Activated CD8-positive, alpha-beta memory T cell treated with anti-CD3 and anti-CD28 coated beads for 1 hour (primary cell): Measurements from ENCODE around the gene KIF5A.
A peak's percentile ranks its signal among the peaks of the same experiment; 100 is the strongest.

Experiments
- DNase-seq, 2 donors: peaks; one replicate each; pipeline ENCODE4 v3.0.0-alpha.2; 2020; ENCODE audit warnings: low read depth in 1 of 2; ENCODE audit errors: extremely low read depth in 1 of 2

Gene KIF5A

DNA sequence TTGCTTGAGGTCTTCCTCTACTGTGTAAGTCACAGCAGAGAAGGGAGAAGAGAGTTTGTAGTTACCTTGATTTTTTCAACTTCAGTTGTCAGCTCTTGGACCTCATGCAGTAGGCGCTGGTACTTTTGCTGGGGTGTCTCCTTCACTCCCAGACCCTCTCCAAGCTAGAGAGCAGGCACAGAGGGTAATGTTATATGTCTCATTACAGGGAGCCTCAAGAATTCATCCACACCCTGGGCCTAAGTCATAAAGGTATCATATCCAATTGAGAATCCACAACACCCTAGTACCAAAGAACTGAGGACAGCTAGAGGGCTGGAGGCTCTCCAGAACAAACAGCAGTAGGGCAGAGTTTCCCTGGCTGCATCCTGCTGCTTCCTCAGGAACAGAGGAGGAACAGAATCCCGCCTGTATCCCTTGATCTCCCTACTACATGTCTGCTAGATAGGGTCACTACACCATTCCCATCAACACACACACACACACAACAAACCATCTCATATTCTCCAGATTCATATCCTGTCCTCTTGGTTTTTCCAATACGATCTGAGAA lies 14.8 kb upstream of the KIF5A start:
- DNase-seq = no peak

DNA sequence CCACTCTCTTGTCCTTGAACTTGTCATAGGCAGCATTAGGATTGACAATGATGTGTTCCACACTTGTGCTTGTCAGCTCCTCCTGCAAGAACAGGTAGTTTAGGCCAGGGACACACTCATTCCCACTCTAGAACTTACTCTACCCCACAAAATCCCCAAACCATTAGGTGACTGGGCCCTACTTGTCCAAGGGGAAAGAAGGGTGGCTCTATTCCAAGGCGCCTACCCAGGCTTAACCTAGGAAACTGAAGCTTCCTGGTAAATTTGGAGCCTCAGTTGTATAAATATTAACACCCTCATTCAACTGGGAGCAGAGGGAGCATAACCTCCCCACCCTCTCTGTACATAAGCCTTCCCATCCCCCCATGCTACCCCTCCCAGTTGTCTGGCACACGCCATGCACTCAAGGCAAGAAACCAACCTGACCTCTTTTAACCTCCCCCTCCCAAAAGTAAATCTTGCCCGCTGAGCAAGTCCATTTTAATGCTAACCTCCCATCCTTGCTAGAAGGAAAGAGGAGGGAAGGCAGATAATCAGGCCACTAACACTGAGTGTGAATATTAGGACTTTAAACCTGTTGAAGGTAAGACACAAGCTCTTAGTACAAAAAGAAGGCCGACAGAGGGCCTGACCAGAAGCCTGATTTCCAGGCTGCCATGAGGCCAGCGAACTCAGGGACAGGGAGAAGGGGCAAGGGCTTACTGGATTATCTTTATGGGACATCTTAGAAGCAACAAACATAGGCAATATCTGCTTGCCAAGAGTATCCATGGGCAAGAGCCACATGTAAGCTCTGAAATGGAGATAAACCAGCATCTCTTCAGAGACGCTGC lies 13.9 kb upstream of the KIF5A start:
- DNase-seq = no peak

DNA sequence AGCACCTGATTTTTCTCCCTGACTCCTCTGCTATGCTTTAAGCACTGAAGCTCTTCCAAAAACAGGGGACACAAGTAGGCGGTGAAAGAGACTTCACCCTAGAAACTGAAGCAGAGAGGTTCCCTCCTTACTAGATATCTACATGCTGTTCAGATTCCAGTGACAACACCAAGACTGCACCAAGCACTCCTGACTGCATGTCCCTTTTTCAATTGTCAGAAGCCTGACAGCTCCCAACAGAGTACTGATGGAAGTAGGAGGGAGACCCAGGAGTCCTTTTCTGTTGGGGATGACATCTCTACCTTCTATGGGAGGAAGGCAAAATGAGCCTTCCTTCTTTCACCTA lies 13.3 kb upstream of the KIF5A start:
- DNase-seq = no peak

DNA sequence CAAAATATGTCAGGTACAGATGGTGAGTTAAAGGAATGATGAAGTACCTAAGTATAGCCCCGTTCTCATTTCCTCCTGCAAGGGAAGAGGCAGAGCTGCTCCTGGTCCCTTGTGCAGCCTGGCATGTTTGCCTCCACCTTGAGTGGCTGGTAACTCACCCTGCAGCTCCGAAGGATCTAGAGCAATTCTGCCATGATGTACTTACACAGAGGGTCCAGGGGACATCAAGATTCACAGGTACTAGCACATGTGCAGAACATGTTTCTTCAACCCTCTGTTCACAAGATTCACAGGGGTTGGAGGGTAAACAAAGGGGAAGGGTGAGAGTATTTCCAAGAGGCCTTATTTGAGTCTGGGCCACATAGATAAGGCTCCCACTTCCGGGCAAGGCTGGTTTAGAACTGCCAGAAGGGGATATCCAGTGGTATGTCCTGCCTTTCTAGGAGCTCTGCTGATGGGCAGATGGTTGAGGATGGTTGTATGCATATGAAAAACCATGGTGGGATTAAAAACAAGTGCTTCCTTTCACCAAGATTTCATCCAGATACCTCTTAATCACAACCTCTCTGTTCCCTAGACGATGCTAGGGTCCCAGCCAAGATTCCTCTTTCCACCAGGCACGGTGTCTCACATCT lies 10.6 kb upstream of the KIF5A start:
- DNase-seq = no peak

DNA sequence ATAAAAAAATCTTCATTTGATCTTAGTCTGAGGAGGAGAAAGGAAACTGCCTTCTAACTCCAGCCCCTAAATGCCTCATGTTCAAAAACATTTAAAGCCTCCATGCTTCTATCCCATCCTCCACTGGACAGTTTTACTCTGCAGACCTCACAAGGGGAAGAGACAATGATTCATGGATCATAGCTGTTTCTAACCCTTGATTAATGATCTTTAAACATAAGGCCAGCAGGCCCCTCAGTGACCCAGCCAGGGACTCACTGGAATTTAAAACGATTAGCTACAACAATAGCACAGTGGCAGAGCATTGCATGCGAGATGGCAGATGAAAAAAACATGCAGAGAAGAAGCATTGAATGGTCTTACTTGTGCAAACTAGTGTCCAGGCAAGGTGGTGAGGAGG lies 8.8 kb upstream of the KIF5A start:
- no peak for DNase-seq

DNA sequence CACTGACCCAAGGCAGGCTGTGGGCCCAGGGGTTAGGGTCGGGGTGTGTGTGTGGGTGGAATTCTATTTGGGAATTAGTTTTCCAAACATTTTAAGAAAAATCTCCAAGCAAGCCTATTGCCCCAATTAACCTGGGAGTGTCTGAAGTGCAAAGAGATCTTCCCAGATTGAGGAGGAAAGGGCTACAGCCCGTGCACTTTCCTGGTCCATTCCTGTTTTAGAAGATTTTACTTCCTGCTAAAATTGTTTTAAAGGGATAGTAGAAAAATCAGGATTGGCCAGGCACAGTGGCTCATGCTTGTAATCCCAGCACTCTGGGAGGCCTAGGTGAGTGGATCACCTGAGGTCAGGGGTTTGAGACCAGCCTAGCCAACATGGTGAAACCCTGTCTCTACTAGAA lies 8.1 kb upstream of the KIF5A start:
- DNase-seq = no peak

DNA sequence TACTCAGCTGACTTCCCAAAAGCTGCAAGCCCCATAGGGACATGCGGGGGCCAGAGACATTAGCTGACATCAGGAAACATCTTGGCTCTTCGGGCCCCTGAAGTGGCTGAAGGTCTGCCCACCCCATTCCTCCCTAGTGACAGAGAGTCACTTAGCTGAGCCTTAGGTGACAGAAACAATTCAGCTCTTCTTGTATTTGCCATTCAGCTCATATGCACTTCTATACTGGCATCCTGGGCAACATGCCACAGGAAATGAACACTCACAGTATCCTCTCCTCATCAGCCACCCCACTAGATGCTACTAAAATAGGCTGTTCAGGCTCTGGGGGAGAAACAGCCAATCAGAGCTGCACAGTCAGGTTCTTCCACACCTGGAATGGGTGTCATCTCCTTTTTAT lies 6.3 kb upstream of the KIF5A start:
- DNase-seq = no peak

DNA sequence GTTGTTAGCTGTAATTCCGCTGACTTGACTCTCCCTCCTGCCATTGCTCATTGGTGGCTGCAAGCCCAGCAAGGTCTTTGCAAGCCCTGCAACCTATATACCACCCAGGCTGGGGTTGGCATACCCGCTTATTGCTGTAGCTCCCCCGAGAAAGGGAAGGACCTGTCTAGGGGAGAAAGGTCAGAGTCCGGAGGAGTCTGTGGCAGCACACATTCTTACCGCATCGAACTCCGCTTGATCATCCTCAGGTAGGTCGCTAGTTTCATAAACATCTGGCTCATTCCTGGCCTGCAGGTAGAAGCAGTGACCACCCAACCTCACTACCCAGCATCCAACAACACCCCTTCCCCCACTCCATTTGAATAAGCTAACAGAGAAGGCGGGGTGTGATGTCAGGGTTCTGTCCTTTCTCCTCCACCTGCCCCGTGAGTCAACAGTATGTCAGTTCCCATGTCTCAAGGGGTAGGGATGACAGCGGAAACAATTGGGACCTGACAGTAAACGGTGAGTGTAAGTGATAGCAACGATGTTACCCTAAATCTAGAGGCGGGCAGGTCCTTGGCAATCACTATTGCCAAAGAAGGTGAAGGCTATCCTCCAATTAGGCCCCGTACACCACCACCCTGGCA lies 3.9 kb upstream of the KIF5A start:
- no peak for DNase-seq

DNA sequence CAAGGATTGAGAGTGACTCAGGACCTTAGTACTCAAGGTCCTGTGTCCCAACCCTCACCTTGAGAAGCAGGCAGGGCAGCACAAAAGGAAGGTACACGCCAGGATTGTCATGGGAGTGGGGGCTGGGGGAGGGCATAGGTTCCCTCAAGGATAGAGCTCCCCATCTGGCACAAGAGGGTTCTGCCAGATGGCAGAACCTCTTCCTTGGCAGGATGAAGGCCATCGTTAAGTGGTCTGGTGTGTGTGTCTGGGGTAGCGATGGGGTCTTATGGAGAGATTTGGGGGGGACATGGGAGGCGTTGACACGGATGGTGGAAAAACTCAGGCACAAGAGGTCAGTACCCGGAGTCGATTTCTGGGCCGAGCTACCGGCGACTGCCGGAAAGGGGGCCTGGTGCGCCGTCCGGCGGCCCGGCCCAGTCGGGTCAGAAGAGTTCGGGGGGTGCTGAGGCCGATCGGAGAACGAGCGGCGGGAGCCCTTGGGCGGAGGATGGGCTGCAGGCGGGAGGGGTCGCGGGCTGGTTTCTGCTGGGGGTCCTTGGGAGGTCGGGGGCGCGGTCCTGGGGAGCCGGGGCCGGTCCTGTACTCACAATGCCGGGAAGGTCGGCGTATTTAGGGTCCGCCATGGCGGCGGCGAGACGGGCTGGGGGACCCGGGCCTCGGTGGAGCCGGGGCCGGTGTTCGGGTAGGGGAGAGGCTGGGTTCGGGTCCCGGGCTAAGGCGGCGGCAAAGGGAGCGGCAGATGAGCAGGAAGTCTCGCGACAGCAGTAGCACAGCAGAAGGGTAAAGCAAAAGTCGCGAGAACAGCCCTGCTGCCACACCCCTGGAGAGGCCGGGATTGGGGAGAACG lies 3.2 kb upstream of the KIF5A start, which contains the start of gene DCTN2:
DCTN2 (minus strand) TSS at position 755 of the 850 bp plus-strand sequence; CDS start at position 626, 129 bp downstream.
- peak; percentile 78 to 85 for DNase-seq

DNA sequence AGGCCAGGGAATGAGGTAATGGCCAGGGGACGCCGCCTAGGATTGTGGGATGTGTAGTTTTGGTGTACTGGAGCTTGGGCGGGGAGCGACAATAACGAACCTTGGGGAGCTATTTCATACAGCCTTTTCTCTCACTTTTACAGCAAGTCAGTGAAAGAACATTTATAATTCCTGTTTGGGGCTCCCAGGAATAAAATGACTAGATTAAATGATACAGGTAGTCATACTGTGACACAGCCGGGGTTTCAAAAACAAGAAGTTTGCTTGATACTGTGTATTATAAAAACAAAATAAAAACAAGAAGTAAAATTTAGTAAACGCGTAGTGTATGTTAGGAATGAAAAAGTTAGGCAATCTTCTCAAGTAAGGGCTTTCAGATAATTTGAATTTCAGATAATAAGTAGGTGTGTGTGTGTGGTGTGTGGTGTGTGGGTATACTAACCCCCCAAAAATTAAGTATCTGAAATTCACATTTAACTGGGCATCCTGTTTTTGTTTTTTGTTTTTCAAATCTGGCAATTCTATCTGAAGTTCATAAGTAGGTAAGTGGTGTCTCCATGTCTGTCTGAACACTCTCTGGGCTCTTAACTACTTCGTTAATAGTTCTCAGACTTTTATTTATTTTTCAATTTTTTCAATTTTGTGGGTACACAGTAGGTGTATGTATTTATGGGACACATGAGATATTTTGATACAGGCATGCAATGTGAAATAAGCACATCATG lies 2.4 kb upstream of the KIF5A start:
- DNase-seq = no peak

DNA sequence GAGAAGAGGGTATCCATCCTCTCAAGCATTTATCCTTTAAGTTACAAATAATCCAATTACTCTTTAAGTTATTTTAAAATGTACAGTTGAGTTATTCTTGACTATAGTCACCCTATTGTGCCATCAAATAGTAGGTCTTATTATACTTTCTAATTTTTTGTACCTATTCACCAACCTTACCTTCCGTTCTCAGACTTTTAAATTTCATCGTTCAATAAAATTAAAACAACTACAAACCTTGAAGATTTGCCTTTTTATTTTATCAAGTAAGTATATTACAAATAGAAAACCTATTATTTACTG lies 1.9 kb upstream of the KIF5A start:
- DNase-seq = no peak

DNA sequence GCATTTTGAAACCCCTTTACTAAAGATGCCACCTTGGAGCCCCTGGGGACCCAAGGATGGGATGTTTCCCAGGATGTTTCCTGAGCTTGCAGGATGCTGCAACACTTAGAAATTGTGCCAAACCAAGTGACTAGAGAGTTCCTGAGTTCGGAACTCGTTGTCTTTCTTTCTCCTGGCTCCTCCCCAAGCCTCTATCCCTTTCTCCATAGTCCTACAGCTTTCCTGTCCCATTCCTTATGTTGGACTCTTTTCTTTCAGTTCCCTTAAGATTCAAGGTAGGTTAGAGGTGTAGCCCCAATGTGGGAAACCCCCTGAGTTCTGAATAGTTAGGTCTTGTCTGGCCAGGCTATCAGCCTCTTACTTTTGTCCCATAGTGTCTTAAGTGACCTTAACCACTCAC lies 1.4 kb upstream of the KIF5A start:
- no peak for DNase-seq

DNA sequence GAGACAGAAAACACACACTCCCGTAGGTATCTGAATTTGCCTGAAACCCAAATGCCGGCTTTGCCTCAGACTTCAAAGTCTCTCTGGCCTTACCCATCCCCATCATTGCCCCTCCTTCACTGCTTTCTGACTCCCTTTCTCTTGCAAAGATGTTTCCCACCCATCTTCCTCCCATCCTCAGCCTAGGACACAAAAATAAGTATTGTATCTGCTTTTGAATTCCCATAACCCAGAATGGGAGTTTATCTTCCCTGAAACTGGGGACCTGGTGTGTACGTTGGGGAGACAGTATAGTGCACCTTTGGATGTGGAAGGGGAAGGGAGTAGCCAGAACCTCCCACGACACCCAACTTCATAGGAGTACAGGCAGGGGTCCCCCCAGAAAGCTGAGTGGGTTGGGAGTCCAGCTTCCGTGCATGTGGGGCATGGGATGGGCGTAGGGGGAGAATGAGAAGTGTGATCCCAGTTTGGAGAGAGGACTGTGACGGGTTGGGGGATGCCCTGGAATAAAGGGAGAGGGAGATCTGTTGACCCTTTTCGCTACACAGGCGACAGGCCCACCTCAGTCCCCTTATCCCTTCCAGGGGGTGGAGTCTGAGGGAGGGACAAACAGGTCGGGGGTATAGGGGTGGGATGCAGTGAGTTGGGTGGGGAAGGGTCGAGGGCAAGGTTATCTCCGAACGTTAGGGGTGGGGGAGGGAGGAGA lies 488 bp upstream of the KIF5A start:
- no peak for DNase-seq

DNA sequence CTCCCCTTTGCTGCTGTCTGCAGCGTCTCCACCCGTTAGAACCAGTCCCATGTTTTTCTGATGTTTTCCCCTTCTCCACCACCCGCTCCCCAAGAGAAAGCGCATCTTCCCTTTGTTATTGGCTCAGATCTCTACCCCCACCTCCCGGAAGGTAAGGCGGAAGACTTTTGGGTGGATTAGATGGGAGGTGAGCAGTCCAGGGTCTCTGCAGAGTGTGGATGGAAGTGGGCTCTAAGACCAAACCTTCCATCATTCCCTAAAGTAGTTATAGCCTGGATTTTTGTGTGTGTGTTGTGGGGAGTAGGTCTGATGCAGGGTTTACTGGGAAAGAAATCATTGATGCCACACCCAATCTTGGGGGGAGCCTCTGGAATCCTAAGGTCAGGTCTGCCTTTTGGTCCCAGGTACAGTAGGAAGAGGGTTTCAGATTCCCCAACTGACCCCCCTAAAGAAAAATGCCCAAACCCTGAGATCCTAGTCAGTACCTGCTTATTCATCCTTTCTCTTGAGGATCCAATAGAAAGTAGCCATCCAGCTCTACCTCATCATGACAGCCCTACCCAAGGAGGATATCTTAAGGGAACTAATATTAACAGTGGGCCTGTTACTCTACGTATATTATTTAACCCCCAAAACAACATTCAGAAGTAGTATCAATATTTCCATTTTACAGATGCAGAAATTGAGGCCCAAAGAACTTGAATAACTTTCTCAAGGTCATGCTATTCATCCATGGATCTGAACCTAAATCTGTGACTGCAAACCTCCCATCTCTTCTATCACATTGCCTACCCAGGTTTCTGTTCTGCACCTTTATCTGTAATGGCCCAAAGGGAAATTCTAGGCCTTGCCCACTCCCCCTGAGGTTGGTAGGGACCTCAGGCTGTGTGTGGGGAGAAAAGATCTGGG lies 1.1 kb downstream of the KIF5A start:
- no peak for DNase-seq

DNA sequence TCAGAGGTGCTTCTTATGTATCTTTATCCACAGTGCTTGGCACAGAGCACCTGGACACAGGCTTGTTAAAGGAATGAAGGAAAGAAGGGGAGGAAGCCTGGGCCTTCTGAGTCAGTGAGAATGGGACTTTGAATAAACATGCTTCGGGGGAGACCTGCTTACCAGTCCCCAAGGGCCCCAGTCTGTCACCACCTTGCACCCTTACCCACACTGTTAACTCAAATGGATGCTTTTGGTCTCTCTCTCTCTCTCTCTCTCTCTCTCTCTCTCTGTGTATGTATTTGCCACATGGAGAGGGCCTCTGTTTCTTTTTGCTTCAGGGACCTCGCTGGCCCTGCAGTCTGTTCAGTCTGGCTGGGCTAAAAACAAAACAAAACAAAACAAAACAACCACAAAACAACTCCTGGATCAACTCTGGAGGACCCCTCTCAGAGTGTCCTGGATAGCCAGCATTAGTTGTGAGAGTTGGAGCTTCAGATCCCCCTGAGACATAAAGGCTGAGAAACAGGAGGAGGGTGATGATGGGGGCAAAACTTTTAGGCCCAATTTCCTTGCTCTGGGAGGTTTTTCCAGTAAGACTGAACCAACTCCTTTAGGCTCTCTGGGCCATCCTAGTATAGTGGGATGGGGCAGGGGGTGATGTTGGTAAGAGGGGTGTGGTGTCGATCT lies 1.9 kb downstream of the KIF5A start:
- no peak for DNase-seq

DNA sequence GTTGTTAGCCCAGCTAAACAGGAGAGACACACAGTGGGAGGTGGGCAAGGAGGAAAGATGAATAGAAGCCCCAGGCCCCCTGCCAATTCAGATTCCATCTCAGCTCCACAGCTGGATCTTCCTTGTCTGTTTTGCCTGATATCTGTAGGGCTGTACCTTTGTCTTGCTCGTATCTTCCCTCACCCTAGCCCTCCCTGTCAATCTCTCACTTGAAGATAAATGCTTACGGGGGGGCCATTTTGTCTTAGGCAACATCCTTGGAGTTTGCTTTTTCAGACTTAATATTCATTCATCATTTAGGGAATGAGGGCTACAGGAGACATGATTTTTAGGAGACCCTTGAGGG lies 2.4 kb downstream of the KIF5A start:
- no peak for DNase-seq

DNA sequence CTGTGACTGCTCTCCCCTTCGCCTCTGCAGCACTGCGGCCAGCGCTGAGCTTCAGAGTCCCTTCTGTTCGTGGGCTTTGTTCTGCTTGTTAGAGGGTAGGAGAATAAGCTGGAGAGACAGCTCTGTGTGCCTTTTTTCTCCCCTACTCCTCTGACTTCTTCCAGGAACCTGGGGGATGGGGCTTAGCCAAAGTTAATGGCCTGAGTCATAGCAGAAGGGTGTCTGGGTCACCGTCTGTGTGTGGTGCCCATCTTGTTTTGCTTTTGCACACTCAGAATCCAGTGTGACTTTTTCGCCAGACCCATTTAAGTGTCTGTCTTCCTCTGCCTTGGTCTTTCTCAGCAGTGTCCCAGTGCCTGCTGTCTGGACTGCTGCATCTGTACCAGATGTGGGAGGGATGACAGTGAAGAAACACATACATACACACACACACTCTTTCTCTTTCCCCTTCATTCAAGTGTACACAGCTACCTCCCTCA lies 3.0 kb downstream of the KIF5A start:
- no peak for DNase-seq
